Measurements from ENCODE around the gene GLDN. TPM values are rescaled to one million over a fixed set of nuclear protein-coding genes. Genes with fewer than 3 reads are reported as not detected.

The GLDN gene
- total RNA-seq, 1 experiment from 2014 or later = 0.57 TPM

- TF ChIP-seq POLR2AphosphoS5 (IDR thresholded peaks at IDR 0.05; ENCODE audit: low read depth, low read length) = no peak
- no peak for TF ChIP-seq CTCF (IDR thresholded peaks at IDR 0.05)
- no peak for TF ChIP-seq REST (IDR thresholded peaks at IDR 0.05; ENCODE audit: insufficient read depth in 1 of 2, low read depth in 2 of 2, low read length in 1 of 2)
- no peak for TF ChIP-seq TCF7L2 (IDR thresholded peaks at IDR 0.05; ENCODE audit: low read depth, low read length)
- TF ChIP-seq SIN3A (IDR thresholded peaks at IDR 0.05; ENCODE audit: borderline replicate concordance, insufficient read depth, low read depth, low read length) = no peak
- Histone ChIP-seq H3K9me3 (ENCODE audit: control insufficient read depth, insufficient read depth, low read depth, low read length) (no peaks in the 10 kb centered on the region), H3K27me3 (ENCODE audit: control insufficient read depth, insufficient read depth, low read length) (no peaks in the 10 kb centered on the region; the same call in 1 of the 2 replicates), H3K27ac (ENCODE audit: low read length) (no peak overlapping the region), H3K4me1 (ENCODE audit: control insufficient read depth, insufficient read depth, low read length) (no peaks in the 10 kb centered on the region), H3K4me3 (ENCODE audit: low read depth in 2 of 2, low read length in 2 of 2) (no peak overlapping the region), H3K36me3 (ENCODE audit: control insufficient read depth, insufficient read depth, low read length) (no peaks in the 10 kb centered on the region)
- DNase-seq (ENCODE audit: low read depth, low spot score) (no peak), ATAC-seq (no peak)
- in situ Hi-C loops (cut with HindIII; ENCODE audit: low pct_unique_long_range_greater_than_20kb, low sequenced_read_pairs) = no loop called here
- ChIA-PET CTCF (no interaction called here), POLR2A (no interaction called here)
- intact Hi-C loops (cut with micrococcal nuclease; ENCODE audit: unreplicated experiment) = no loop called here
- BruUV-seq (replicated peaks) = no TSS peak
These were observed 24.6 kb downstream of the GLDN start for GRCh38 chr15:51366071-51366470.

GRCh38 chr15:51366920-51367319 lies 25.5 kb downstream of the GLDN start:
- Histone ChIP-seq H3K27ac (ENCODE audit: low read length) (no peak overlapping the region), H3K4me1 (ENCODE audit: control insufficient read depth, insufficient read depth, low read length) (no peaks in the 10 kb centered on the region), H3K36me3 (ENCODE audit: control insufficient read depth, insufficient read depth, low read length) (no peaks in the 10 kb centered on the region), H3K27me3 (ENCODE audit: control insufficient read depth, insufficient read depth, low read length) (no peaks in the 10 kb centered on the region; the same call in 1 of the 2 replicates), H3K4me3 (ENCODE audit: low read depth in 2 of 2, low read length in 2 of 2) (no peak overlapping the region), H3K9me3 (ENCODE audit: control insufficient read depth, insufficient read depth, low read depth, low read length) (no peaks in the 10 kb centered on the region)
- intact Hi-C loops (cut with micrococcal nuclease; ENCODE audit: unreplicated experiment) = no loop called here
- DNase-seq (ENCODE audit: low read depth, low spot score) = peak; percentile 48
- no TSS peak for BruUV-seq (replicated peaks)
- TF ChIP-seq POLR2AphosphoS5 (IDR thresholded peaks at IDR 0.05; ENCODE audit: low read depth, low read length) (no peak), REST (IDR thresholded peaks at IDR 0.05; ENCODE audit: insufficient read depth in 1 of 2, low read depth in 2 of 2, low read length in 1 of 2) (no peak), TCF7L2 (IDR thresholded peaks at IDR 0.05; ENCODE audit: low read depth, low read length) (no peak), CTCF (IDR thresholded peaks at IDR 0.05) (no peak), SIN3A (IDR thresholded peaks at IDR 0.05; ENCODE audit: borderline replicate concordance, insufficient read depth, low read depth, low read length) (no peak)
- ChIA-PET POLR2A (no interaction called here), CTCF (no interaction called here)
- ATAC-seq = peak; percentile 73
- in situ Hi-C loops (cut with HindIII; ENCODE audit: low pct_unique_long_range_greater_than_20kb, low sequenced_read_pairs) = no loop called here
